ENCODE measurements around the gene NEXMIF.
"Not testable (repeated sequence)": the region's sequence is repeated elsewhere in the genome, so short reads cannot be mapped to it uniquely, and the experiment has no call there.

Gene NEXMIF

DNA sequence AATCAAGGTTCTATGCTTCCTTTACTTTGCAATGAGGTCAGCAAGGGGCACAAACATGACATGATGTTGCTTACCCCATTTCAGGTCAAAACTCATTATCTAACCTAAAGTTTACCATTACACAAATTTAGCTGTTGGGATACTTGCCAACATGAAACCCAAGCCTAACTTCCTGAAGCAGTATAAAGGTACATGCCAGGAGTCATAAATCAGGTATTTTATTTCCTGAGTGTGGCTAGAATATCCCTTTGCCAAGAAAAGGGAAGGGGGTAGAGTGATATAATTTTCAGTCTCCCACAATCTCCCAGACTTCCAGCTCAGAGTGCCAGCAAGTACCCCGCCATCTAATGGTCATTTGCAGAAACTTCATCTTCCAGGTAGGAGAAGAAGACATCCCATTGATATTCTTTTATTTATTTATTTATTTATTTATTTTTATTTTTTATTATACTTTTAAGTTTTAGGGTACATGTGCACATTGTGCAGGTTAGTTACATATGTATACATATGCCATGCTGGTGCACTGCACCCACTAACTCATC is 136.6 kb downstream of the NEXMIF start:
- DNase-seq = no peak

DNA sequence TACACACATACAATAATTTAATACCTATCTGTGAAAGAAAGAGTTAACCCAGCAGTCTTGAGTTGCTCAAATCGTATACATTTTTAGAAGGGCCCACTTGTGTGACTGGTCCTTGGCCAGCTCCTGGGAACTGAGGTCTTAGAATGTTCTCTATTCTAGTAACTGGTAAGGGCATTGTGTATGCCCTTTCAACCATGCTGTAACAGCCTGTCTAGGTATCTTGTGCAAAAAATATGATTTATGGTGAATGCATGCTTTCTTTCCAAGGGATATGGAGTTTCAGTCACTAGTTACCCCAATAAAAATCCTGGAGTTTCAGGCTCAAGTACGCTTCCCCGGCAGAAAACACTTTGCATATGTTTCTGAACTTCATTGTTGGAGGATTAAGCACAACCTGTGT is 140.6 kb downstream of the NEXMIF start:
- no peak for DNase-seq

DNA sequence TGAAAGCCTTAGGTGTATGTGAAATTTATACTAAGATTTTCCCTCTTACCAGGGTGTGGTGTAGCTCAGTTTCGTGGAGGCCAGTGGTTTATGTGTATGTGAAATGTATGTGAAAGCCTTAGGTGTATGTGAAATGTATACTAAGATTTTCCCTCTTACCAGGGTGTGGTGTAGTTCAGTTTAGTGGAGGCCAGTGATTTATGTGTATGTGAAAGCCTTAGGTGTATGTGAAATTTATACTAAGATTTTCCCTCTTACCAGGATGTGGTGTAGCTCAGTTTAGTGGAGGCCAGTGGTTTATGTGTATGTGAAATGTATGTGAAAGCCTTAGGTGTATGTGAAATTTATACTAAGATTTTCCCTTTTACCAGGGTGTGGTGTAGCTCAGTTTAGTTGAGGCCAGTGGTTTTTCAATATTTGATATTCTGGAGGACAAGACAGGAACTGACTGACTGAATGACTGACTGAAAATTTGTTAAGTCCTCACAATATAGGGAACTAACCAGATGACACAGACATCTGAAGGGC is 143.7 kb downstream of the NEXMIF start:
- DNase-seq = no peak

DNA sequence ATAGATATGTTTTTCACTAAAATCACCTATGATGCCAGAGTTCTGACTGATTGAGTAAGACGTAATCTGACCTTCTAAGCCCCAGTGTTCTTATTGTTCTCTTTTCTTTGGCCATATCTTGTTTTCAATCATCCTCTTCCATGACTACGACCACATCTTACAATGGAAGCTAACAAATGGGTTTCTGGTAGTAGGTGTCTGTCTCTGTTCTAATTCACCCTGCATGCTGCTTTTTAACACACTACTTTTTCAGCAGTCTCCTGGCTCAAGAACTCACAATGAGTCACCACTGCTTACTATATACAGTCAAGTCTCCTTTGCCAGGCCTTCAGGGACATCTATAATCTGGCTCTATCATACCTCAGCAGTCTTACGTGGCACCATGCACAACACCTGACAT is 146.1 kb downstream of the NEXMIF start:
- DNase-seq = no peak

DNA sequence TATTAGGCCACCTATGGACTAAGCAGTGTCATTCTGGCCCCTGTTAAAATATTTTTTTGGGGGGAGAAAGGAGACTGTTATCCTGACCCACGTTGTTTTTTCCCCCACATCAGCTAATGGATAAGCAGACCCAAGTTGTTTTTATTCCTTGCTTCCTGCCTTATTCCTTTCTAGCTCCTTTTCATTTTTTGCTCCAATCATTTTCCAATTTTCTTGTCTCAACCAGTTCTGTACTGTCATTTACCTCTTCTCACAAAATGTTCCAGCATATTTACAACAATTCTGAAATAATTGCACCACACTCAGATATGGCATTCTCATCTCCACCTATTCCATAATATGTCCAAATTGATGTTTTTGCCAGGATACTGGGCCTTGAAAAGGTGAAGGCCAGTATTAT is 150.3 kb downstream of the NEXMIF start:
- no peak for DNase-seq

DNA sequence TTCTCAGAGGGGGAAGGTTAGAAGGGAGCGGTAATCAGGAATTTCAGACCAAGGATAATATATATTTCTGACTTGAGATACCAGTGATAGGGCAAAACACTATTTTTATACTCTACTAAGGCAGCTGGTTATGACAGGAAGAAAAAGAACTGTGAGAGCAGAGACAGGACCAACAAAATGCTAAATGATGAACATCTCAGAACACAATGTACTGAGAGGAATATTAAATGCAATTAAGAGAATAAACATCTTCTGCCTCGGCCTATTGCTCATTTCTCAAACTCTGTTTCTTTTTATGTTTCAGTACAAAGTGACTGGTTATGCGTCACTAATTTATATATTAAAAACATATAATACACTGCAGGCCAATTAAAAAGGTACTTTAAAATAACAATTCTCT is 188.8 kb downstream of the NEXMIF start:
- no peak for DNase-seq

DNA sequence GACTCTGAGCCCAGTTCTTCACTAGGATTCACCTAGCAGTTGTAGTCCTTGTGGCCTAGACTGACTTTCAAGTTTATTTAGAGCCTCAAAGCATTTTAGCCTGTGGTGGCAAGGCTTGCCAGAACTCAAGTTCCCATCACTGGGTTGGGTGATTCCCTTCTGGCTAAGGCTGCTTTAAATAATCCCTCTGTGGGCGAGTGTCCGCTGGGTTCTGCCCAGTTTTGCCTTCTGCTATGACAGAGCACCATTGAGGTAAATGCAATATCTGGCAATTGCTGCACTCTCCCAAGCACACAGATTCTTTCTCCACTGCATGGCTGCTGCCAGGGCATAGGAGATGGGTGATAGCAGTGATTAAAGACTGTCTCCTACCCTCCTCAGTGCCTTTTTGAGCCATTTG is 220.0 kb downstream of the NEXMIF start:
- DNase-seq = no peak

DNA sequence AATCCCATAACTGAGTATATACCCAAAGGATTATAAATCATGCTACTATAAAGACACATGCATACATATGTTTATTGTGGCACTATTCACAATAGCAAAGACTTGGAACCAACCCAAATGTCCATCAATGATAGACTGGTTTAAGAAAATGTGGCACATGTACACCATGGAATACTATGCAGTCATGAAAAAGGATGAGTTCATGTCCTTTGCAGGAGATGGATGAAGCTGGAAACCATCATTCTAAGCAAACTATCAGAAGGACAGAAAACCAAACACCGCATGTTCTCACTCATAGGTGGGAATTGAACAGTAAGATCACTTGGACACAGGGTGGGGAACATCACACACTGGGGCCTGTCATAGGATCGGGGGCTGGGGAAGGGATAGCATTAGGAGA is 223.9 kb downstream of the NEXMIF start:
- not testable (repeated sequence) for DNase-seq

DNA sequence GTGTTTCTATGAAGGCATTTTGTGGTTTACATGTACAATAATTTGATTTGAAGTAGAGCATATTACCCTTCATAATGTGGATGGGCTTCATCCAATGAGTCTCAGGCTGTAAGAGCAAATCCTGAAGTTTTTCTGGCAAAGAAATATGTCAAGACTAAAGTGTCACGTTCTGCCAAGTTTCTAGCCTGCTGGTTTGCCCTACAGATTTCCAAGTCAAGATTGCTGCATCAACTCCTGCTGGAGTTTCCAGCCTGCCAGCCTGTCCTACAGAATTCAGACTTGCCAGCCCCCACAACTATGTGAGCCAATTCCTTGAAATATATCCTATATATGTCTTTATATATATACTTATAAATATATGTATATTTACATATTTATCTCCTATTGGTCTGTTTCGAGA is 240.8 kb downstream of the NEXMIF start:
- no peak for DNase-seq

Measured in inflammatory macrophage treated with lipopolysaccharide for 4 hours (primary cell).